Right lobe of liver (tissue), 6 donors: Measurements from ENCODE around the gene MACROD2. TPM values are rescaled to one million over a fixed set of nuclear protein-coding genes. Genes with fewer than 3 reads are reported as not detected.
A peak's percentile ranks its signal among the peaks of the same experiment; 100 is the strongest.

ENCODE experiments used
- ATAC-seq, 4 donors: fragments of 200-7000 bp; cut with Tn5 transposase; one replicate each; pipeline ENCODE4 v1.9.1; 2020; ENCODE audit warnings: mild to moderate bottlenecking in 4 of 4, moderate library complexity in 4 of 4
- DNase-seq, 3 donors: peaks; one replicate each; pipeline ENCODE4 v3.0.0-alpha.2; 2020
- H3K27ac ChIP-seq, 3 donors: fragments of 200-600 bp; one replicate each; pipeline ENCODE4 v1.8.0; 2022
- H3K27me3 ChIP-seq, 2 donors: fragments of 200-600 bp; one replicate each; pipeline ENCODE4 v1.8.0; 2022
- H3K36me3 ChIP-seq, 4 donors: fragments of 200-600 bp; sonication (generic) in 1 of 4; one replicate each; pipeline versions ENCODE4 v1.5.1 to v1.8.0; 2017 to 2022; ENCODE audit warnings: control low read depth in 1 of 4
- H3K4me1 ChIP-seq, 4 donors: fragments of 200-600 bp; sonication (generic) in 1 of 4; one replicate each; pipeline versions ENCODE4 v1.5.1 to v1.8.0; 2017 to 2022; ENCODE audit warnings: control low read depth in 1 of 4
- H3K4me3 ChIP-seq, 3 donors: fragments of 200-600 bp; one replicate each; pipeline ENCODE4 v1.8.0; 2022
- H3K9me3 ChIP-seq, 4 donors: fragments of 200-600 bp; sonication (generic) in 1 of 4; one replicate each; pipeline versions ENCODE4 v1.5.1 to v1.8.0; 2017 to 2022; ENCODE audit warnings: control low read depth in 1 of 4
- CTCF ChIP-seq, 4 donors: fragments of 200-600 bp in 3 of 4; fragments of 450-650 bp in 1 of 4; IDR thresholded peaks; one replicate each; pipeline versions ENCODE4 v1.5.1 to v1.8.0; 2016 to 2022; ENCODE audit warnings: antibody characterized with exemption in 4 of 4, mild to moderate bottlenecking in 2 of 4
- POLR2A ChIP-seq: fragments of 450-650 bp; IDR thresholded peaks from one replicate; pipeline ENCODE4 v1.6.1; 2017; ENCODE audit warnings: antibody characterized with exemption, mild to moderate bottlenecking
- WGBS: methylation state at CpG from one replicate; pipeline ENCODE4 v1.1.6; 2018; ENCODE audit warnings: low coverage, low lambda C conversion rate; ENCODE audit not compliant: insufficient coverage; ENCODE audit errors: missing lambda C conversion rate; 5-methylcytosine and 5-hydroxymethylcytosine counted together
- intact Hi-C, 2 donors: fragments of 100-400 bp; cut with DNase I; formaldehyde crosslinking; loops; one replicate each; pipeline versions ENCODE4 v1.11.2 to v1.14.1; 2022
- total RNA-seq, 6 experiments: library from RNA; depleted of rRNA in 2 of 6; stranded (reverse); fragments of >200 nt in 2 of 6; fragmentation: NEBNext Ultra II Directional in 3 of 6; extraction: Animal tissue kit (Norgen Biotek cat#: 25700) in 3 of 6; gene quantifications; one replicate each; pipeline versions ENCODE4 v1.1.0 to v1.2.4, GENCODE V29; 2016 to 2023
- donor health status: DM: no; HTN: yes; CAD: no.
- donor health status: DM: no; HTN: no; CAD: no.
- donor health status: DM: no; HTN: no; CAD: no.
- donor health status: DM: no; HTN: yes; CAD: no.
- donor health status: DM: no; HTN: yes; CAD: no.

The MACROD2 gene
- total RNA-seq, 6 experiments from 2014 or later, result 1.2 to 5.5 (median 3.3) TPM

- peak; percentile 33 to 67 (median 53) for ATAC-seq
- no peak for DNase-seq
- intact Hi-C loops, result no loop called here
- TF ChIP-seq POLR2A (no peak), CTCF (IDR thresholded peaks at IDR 0.05) (no peak)
- no peaks in the 10 kb centered on the region for H3K36me3 ChIP-seq
- H3K9me3 ChIP-seq, result no peaks in the 10 kb centered on the region
- no peaks in the 10 kb centered on the region for H3K27me3 ChIP-seq
- WGBS, result 24% methylated on average over 4 of the region's 4 CpGs
- H3K4me1 ChIP-seq, result peaks cover 0 to 24% (median 3%) of the 10 kb centered on the region in 4 donors
- H3K4me3 ChIP-seq, result no peak overlapping the region
- H3K27ac ChIP-seq, result no peak overlapping the region
Measured at GRCh38 chr20:14696937-14697336, 701.6 kb downstream of the MACROD2 start.

GRCh38 chr20:14698125-14698524 lies 702.8 kb downstream of the MACROD2 start:
- TF ChIP-seq CTCF (IDR thresholded peaks at IDR 0.05), result no peak
- peak; percentile 13 for TF ChIP-seq POLR2A
- H3K27me3 ChIP-seq, result no peaks in the 10 kb centered on the region
- WGBS, result 19% methylated on average over 4 of the region's 4 CpGs
- H3K27ac ChIP-seq, result peak overlapping the region in 2 of 3 donors; percentile 58 to 71
- ATAC-seq (peak; percentile 59 to 77 (median 63)), DNase-seq (peak in 1 of 3 donors; percentile 63)
- H3K9me3 ChIP-seq, result no peaks in the 10 kb centered on the region
- intact Hi-C loops, result no loop called here
- peak overlapping the region in 2 of 3 donors; percentile 9 to 19 for H3K4me3 ChIP-seq
- no peaks in the 10 kb centered on the region for H3K36me3 ChIP-seq
- H3K4me1 ChIP-seq, result peaks cover 0 to 24% (median 3%) of the 10 kb centered on the region in 4 donors

GRCh38 chr20:14698605-14699373 lies 703.5 kb downstream of the MACROD2 start:
- DNase-seq (no peak), ATAC-seq (peak; percentile 38 to 55 (median 42))
- intact Hi-C loops, result no loop called here
- Histone ChIP-seq H3K9me3 (no peaks in the 10 kb centered on the region), H3K36me3 (no peaks in the 10 kb centered on the region), H3K4me3 (peak overlapping the region in 2 of 3 donors; percentile 9 to 19), H3K27ac (peak overlapping the region; percentile 34 to 71 (median 58)), H3K4me1 (peaks cover 0 to 24% (median 3%) of the 10 kb centered on the region in 4 donors), H3K27me3 (no peaks in the 10 kb centered on the region)
- 18% methylated on average over 3 of the region's 3 CpGs for WGBS
- TF ChIP-seq POLR2A, result no peak
- no peak for TF ChIP-seq CTCF (IDR thresholded peaks at IDR 0.05)

GRCh38 chr20:14700639-14700960 lies 705.3 kb downstream of the MACROD2 start:
- no peak for TF ChIP-seq CTCF (IDR thresholded peaks at IDR 0.05)
- no peak for TF ChIP-seq POLR2A
- intact Hi-C loops, result no loop called here
- Histone ChIP-seq H3K4me3 (no peak overlapping the region), H3K36me3 (no peaks in the 10 kb centered on the region), H3K4me1 (peaks cover 0 to 24% (median 3%) of the 10 kb centered on the region in 4 donors), H3K27ac (no peak overlapping the region), H3K9me3 (no peaks in the 10 kb centered on the region), H3K27me3 (no peaks in the 10 kb centered on the region)
- ATAC-seq, result peak; percentile 31 to 69 (median 54)
- DNase-seq, result no peak
